Cardiac muscle cell (in vitro differentiated cells and primary cell): ENCODE data around the gene DPH1. TPM values are rescaled to one million over a fixed set of nuclear protein-coding genes. Genes with fewer than 3 reads are reported as not detected.

Experiments used
- DNase-seq, 2 donors: peaks; one replicate each; pipeline versions ENCODE4 v3.0.0 to v3.0.0-alpha.2; 2010 to 2017; ENCODE audit warnings: low read depth in 1 of 2, low spot score in 1 of 2
- H3K27ac ChIP-seq: fragments of 200-600 bp; sonication (generic); 2 replicates; pipeline ENCODE4 v1.5.1; 2016
- H3K27me3 ChIP-seq: fragments of 200-600 bp; sonication (generic); 2 replicates; pipeline ENCODE4 v1.6.0; 2016; ENCODE audit warnings: control low read depth
- H3K36me3 ChIP-seq: fragments of 200-600 bp; sonication (generic); 2 replicates; pipeline ENCODE4 v1.5.1; 2016; ENCODE audit warnings: control low read depth
- H3K4me1 ChIP-seq: fragments of 200-600 bp; sonication (generic); 2 replicates; pipeline ENCODE4 v1.8.1; 2017; ENCODE audit warnings: low read depth, mild to moderate bottlenecking, mixed run types
- H3K4me3 ChIP-seq: fragments of 200-600 bp; sonication (generic); 2 replicates; pipeline ENCODE4 v1.5.1; 2016; ENCODE audit warnings: mild to moderate bottlenecking
- H3K9me3 ChIP-seq: fragments of 200-600 bp; sonication (generic); 2 replicates; pipeline ENCODE4 v1.5.1; 2017; ENCODE audit warnings: low read depth, mild to moderate bottlenecking, control low read depth
- CTCF ChIP-seq: IDR thresholded peaks from 2 replicates; pipeline ENCODE4 v1.5.1; 2012; ENCODE audit warnings: low read depth, mild to moderate bottlenecking, low read length
- polyA plus RNA-seq: library from polyadenylated mRNA; unstranded; fragments of >200 nt; fragmentation: Nextera tagmentation; extraction: Ambion mirVana; gene quantifications from 2 replicates; pipeline ENCODE4 v1.2.1, GENCODE V29; 2016
- total RNA-seq: library from RNA; depleted of rRNA; stranded (reverse); fragments of >200 nt; gene quantifications from 2 replicates; pipeline ENCODE4 v1.2.3, GENCODE V29; 2016

DPH1 gene
- total and polyA plus RNA-seq, 2 experiments from 2014 or later: 59.5 to 88.6 TPM

DNA sequence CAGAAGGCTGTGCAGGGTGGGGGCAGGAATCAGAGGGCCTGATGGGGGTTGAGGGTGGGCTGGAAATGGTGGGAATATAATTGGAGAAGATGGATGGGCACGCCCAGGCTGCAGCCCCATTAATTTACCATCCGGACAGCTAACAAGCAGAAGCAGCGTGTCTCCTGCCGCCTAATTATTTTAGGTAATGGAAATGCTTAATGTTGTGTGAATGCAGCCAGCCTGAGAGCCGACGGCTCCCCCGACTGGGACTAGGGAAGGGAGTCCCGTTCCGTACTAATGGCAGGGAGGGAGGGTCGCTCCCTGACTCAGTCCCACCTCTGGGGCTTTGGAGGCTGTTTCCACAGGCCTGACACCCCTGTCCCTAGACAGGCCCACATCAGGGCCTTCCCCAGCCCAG is 7.2 kb downstream of the DPH1 start:
- peaks cover 2% of the 10 kb centered on the region for H3K36me3 ChIP-seq
- H3K27ac ChIP-seq: no peak overlapping the region
- no peak overlapping the region for H3K4me3 ChIP-seq
- no peak for DNase-seq
- H3K4me1 ChIP-seq: peaks cover 4% of the 10 kb centered on the region
- no peaks in the 10 kb centered on the region for H3K27me3 ChIP-seq
- H3K9me3 ChIP-seq: no peaks in the 10 kb centered on the region
- no peak for TF ChIP-seq CTCF

DNA sequence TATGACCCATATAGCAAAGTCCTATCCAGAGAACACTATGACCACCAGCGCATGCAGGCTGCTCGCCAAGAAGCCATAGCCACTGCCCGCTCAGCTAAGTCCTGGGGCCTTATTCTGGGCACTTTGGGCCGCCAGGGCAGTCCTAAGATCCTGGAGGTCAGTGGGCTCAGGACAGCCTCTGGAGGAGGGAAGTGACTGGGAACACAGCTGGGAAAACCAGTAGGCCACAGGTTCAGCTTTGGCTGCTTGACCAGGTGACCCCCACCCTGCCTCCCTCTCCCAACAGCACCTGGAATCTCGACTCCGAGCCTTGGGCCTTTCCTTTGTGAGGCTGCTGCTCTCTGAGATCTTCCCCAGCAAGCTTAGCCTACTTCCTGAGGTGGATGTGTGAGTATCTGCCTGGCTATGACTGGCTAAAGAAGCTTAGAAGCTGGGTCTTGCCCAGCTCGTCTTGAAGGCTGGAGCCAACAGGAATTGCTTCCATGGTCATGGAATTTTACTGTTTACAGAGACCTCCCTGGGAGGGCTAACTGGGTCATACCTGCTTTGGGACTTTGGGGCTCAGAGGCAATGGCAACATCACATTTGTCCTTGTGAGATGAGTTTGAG is 10.4 kb downstream of the DPH1 start:
- H3K36me3 ChIP-seq: peaks cover 7% of the 10 kb centered on the region
- H3K27ac ChIP-seq: no peak overlapping the region
- no peaks in the 10 kb centered on the region for H3K9me3 ChIP-seq
- H3K4me1 ChIP-seq: peaks cover 4% of the 10 kb centered on the region
- no peak overlapping the region for H3K4me3 ChIP-seq
- H3K27me3 ChIP-seq: no peaks in the 10 kb centered on the region
- no peak for DNase-seq
- TF ChIP-seq CTCF: no peak

DNA sequence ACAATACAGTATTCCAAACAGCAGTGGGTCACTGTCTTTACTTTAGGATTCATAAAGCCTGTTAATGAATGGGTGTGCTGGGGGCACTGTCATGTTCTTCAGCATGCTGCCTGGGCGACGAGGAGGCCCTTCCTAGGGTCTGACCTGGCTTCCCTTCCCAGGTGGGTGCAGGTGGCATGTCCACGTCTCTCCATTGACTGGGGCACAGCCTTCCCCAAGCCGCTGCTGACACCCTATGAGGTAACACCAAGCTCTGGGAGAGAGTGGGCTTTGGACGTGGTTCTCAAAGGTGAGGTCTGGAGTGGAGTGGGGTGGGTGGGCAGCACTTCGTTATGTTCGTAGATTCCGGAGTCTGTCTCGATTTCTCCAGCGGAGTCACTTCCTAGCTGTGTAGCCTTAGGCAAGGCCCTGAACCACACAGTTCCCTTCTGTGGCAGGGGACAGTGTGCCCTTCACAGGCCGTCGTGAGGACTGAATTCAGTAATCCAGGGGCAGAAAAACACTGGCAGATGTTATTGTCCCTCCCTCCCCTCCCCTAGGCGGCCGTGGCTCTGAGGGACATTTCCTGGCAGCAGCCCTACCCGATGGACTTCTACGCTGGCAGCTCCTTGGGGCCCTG is 11.1 kb downstream of the DPH1 start:
- no peak for DNase-seq
- Histone ChIP-seq H3K27ac (peak overlapping the region; percentile 57), H3K27me3 (no peaks in the 10 kb centered on the region), H3K9me3 (no peaks in the 10 kb centered on the region), H3K4me1 (peaks cover 4% of the 10 kb centered on the region), H3K4me3 (peak overlapping the region; percentile 61), H3K36me3 (peaks cover 7% of the 10 kb centered on the region)
- no peak for TF ChIP-seq CTCF

DNA sequence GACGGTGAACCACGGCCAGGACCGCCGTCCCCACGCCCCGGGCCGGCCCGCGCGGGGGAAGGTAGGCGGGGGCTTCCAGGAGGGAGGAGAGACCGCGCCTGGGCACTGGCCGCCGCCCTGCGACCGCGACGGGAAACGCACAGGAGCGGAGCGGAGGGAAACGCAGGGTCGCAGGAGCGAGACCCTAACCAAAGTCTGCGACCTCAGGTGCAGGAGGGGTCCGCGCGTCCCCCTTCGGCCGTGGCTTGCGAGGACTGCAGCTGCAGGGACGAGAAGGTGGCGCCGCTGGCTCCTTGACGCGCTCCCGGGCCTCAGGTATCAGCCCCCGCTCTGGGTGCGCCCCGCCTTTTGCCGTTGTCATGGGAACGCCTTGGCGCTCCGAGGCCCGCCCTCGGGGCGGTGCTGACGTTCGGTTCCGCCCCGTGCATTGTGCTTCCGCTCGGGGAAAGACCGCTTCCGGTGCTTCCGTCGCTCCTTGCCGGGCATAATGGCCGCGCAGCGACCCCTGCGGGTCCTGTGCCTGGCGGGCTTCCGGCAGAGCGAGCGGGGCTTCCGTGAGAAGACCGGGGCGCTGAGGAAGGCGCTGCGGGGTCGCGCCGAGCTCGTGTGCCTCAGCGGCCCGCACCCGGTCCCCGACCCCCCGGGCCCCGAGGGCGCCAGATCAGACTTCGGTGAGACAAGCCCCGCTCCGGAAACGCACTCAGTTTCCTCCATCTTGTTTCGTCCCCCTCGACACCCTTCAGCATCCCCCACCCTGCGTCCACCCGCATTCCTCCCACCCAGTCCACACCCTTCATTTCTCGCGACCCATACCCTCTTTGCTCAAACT is 11.8 kb downstream of the DPH1 start, which contains the start of gene OVCA2:
TSS of gene OVCA2 (plus strand) at position 462 of the 829 bp plus-strand sequence. CDS start at position 488, 26 bp downstream.
- H3K4me3 ChIP-seq: peak within 1 kb of the TSS; percentile 61
- no peaks in the 10 kb centered on the region for H3K27me3 ChIP-seq
- peak; percentile 58 for TF ChIP-seq CTCF
- H3K36me3 ChIP-seq: peaks cover 7% of the 10 kb centered on the region
- DNase-seq: peak; percentile 96 to 99
- H3K27ac ChIP-seq: peak within 1 kb of the TSS; percentile 83
- H3K9me3 ChIP-seq: no peaks in the 10 kb centered on the region
- peaks cover 4% of the 10 kb centered on the region for H3K4me1 ChIP-seq

DNA sequence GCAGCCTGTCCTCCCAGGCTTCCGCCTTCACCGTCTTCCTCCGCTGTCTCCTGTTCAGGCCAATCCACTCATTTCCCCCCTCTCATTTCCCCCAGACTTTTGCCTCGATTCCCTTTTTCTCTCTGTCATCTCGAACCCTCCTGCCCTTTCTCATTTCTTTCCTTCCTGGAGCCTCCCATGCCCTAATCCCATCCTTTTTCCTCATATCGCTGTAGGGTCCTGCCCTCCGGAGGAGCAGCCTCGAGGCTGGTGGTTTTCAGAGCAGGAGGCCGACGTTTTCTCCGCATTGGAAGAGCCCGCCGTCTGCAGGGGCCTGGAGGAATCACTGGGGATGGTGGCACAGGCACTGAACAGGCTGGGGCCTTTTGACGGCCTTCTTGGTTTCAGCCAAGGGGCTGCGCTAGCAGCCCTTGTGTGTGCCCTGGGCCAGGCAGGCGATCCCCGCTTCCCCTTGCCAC is 12.5 kb downstream of the DPH1 start:
- Histone ChIP-seq H3K4me3 (peak overlapping the region; percentile 61), H3K27ac (peak overlapping the region; percentile 83), H3K36me3 (peaks cover 7% of the 10 kb centered on the region), H3K27me3 (no peaks in the 10 kb centered on the region), H3K4me1 (peaks cover 4% of the 10 kb centered on the region), H3K9me3 (no peaks in the 10 kb centered on the region)
- DNase-seq: peak; percentile 45 to 68
- peak; percentile 59 for TF ChIP-seq CTCF
